ENCODE data around the gene JSRP1.

JSRP1 gene

DNA sequence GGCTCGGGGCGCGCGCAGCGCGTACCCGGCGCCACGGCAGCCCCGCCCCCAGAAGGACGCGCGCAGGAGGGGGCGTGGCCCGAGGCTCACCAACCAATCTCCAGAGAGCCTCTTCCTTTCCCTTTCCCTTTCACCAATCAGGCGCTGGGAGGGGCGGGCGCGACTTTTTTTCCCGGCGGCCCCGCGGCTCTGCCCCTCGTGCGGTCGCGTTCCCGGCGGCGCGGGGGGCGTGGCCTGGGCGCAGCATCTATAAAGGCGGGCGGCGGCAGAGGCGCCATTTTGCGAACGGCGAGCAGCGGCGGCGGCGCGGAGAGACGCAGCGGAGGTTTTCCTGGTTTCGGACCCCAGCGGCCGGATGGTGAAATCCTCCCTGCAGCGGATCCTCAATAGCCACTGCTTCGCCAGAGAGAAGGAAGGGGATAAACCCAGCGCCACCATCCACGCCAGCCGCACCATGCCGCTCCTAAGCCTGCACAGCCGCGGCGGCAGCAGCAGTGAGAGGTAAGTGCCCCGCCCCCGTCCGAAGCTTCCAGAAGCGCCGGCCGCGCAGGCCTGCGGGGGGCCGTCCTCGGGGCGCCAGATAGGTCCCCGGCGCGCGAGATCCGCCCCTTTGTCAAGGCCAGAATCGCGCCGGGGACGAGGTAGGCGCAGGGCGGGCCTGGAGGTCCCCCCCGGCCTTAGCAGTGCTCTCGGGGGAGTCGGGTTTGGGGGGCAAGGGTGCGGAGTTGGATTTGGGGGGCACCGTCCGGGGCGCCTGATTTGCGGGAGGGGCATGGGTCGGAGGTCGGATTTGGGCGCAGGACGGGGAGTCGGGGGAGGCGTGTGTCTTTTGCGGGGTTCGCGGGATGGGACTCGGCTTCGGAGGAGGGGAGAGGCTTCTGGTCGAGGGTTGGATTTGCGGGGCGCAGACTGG lies 13.3 kb upstream of the JSRP1 start (continued):
- TF ChIP-seq ZNF639 (tag by site-specific recombination; IDR thresholded peaks at IDR 0.05), result 0 out of 2 replicates have a peak, but pooled peaks have one; percentile 34
- 0 out of 2 replicates have a peak, but pooled peaks have one; percentile 13 for TF ChIP-seq KLF7 (tag by site-specific recombination; IDR thresholded peaks at IDR 0.05; ENCODE audit: borderline replicate concordance)
- peak; percentile 77 for TF ChIP-seq KLF8 (tag by site-specific recombination; IDR thresholded peaks at IDR 0.05)
- TF ChIP-seq, protein P1, sequence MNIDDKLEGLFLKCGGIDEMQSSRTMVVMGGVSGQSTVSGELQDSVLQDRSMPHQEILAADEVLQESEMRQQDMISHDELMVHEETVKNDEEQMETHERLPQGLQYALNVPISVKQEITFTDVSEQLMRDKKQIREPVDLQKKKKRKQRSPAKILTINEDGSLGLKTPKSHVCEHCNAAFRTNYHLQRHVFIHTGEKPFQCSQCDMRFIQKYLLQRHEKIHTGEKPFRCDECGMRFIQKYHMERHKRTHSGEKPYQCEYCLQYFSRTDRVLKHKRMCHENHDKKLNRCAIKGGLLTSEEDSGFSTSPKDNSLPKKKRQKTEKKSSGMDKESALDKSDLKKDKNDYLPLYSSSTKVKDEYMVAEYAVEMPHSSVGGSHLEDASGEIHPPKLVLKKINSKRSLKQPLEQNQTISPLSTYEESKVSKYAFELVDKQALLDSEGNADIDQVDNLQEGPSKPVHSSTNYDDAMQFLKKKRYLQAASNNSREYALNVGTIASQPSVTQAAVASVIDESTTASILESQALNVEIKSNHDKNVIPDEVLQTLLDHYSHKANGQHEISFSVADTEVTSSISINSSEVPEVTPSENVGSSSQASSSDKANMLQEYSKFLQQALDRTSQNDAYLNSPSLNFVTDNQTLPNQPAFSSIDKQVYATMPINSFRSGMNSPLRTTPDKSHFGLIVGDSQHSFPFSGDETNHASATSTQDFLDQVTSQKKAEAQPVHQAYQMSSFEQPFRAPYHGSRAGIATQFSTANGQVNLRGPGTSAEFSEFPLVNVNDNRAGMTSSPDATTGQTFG (tag by site-specific recombination; IDR thresholded peaks at IDR 0.05; ENCODE audit: borderline replicate concordance), result peak; percentile 60; the same call in 1 of the 2 replicates
- TF ChIP-seq KLF10 (tag by site-specific recombination; IDR thresholded peaks at IDR 0.05), result peak; percentile 92
- TF ChIP-seq ZSCAN30 (tag by site-specific recombination; IDR thresholded peaks at IDR 0.05), result peak; percentile 54; the same call in 1 of the 2 replicates
- TF ChIP-seq YY2 (tag by site-specific recombination; IDR thresholded peaks at IDR 0.05), result peak; percentile 81

GRCh38 chr19:2268861-2269243 lies 12.6 kb upstream of the JSRP1 start:
- Histone ChIP-seq H3K4me3 (ENCODE audit: low read depth, low read length) (peak overlapping the region; percentile 78), H3K4me1 (ENCODE audit: control insufficient read depth, insufficient read depth, low read length) (0 out of 2 replicates have a peak, but pooled peaks cover 5% of the 10 kb centered on the region), H3K36me3 (ENCODE audit: control insufficient read depth in 2 of 2, insufficient read depth in 1 of 2, low read length in 2 of 2) (peaks cover 6 to 22% of the 10 kb centered on the region in 2 experiments; a peak in 2 of 3 replicates), H3K27ac (ENCODE audit: extremely low read depth, low read depth, low read length) (peak overlapping the region; percentile 42; the same call in 1 of the 2 replicates), H3K9me3 (ENCODE audit: control insufficient read depth, insufficient read depth, low read depth, low read length) (no peaks in the 10 kb centered on the region)
- ChIA-PET POLR2A (no interaction called here), CTCF (no interaction called here)
- TF ChIP-seq KLF10 (tag by site-specific recombination; IDR thresholded peaks at IDR 0.05) (no peak), ZNF558 (tag by site-specific recombination; IDR thresholded peaks at IDR 0.05) (no peak), ZNF223 (tag by site-specific recombination; IDR thresholded peaks at IDR 0.05) (no peak), ZNF341 (tag by site-specific recombination; IDR thresholded peaks at IDR 0.05; ENCODE audit: low read depth) (no peak), ZNF157 (tag by site-specific recombination; IDR thresholded peaks at IDR 0.05) (no peak), ZNF600 (tag by site-specific recombination; IDR thresholded peaks at IDR 0.05) (no peak), ZFP41 (tag by site-specific recombination; IDR thresholded peaks at IDR 0.05; ENCODE audit: borderline replicate concordance) (no peak), ZNF19 (tag by site-specific recombination; IDR thresholded peaks at IDR 0.05; ENCODE audit: low read depth) (no peak), ZNF660 (tag by site-specific recombination; IDR thresholded peaks at IDR 0.05) (no peak), ZEB2 (tag by site-specific recombination; IDR thresholded peaks at IDR 0.05) (no peak), ZNF133 (tag by site-specific recombination; IDR thresholded peaks at IDR 0.05) (no peak), ZNF248 (tag by site-specific recombination; IDR thresholded peaks at IDR 0.05) (no peak), EGR2 (tag by site-specific recombination; IDR thresholded peaks at IDR 0.05; ENCODE audit: low read depth) (peak; percentile 45; the same call in 1 of the 2 replicates), ZNF426 (tag by site-specific recombination; IDR thresholded peaks at IDR 0.05) (no peak), ZBTB7A (tag by site-specific recombination; IDR thresholded peaks at IDR 0.05; ENCODE audit: low read depth) (peak; percentile 48; the same call in 1 of the 2 replicates), ZSCAN5A (tag by site-specific recombination; IDR thresholded peaks at IDR 0.05) (no peak), SCRT1 (tag by site-specific recombination; IDR thresholded peaks at IDR 0.05; ENCODE audit: borderline replicate concordance) (no peak), KLF1 (tag by site-specific recombination; IDR thresholded peaks at IDR 0.05) (no peak)
- TF ChIP-seq, protein P2, sequence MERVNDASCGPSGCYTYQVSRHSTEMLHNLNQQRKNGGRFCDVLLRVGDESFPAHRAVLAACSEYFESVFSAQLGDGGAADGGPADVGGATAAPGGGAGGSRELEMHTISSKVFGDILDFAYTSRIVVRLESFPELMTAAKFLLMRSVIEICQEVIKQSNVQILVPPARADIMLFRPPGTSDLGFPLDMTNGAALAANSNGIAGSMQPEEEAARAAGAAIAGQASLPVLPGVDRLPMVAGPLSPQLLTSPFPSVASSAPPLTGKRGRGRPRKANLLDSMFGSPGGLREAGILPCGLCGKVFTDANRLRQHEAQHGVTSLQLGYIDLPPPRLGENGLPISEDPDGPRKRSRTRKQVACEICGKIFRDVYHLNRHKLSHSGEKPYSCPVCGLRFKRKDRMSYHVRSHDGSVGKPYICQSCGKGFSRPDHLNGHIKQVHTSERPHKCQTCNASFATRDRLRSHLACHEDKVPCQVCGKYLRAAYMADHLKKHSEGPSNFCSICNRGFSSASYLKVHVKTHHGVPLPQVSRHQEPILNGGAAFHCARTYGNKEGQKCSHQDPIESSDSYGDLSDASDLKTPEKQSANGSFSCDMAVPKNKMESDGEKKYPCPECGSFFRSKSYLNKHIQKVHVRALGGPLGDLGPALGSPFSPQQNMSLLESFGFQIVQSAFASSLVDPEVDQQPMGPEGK (tag by site-specific recombination; IDR thresholded peaks at IDR 0.05), result peak; percentile 91

All from HEK293 (cell line).